WERI-Rb-1 (cell line): ENCODE results near the gene UBE2F.
A peak's percentile ranks its signal among the peaks of the same experiment; 100 is the strongest.

Source experiments
- DNase-seq: peaks from one replicate; pipeline ENCODE4 v3.0.0-alpha.2; 2020
- H3K27ac ChIP-seq: fragments of 250-450 bp; sonication (Bioruptor Pico); 2 replicates; pipeline ENCODE4 v1.5.1; 2020; ENCODE audit warnings: mild to moderate bottlenecking, moderate library complexity
- H3K27me3 ChIP-seq: fragments of 250-450 bp; sonication (Bioruptor Pico); 2 replicates; pipeline ENCODE4 v1.5.1; 2021; ENCODE audit warnings: mild to moderate bottlenecking, low read depth, moderate library complexity; ENCODE audit not compliant: insufficient read depth, severe bottlenecking
- H3K36me3 ChIP-seq: fragments of 250-450 bp; sonication (Bioruptor Pico); 2 replicates; pipeline ENCODE4 v1.5.1; 2020; ENCODE audit warnings: mild to moderate bottlenecking, moderate library complexity
- H3K4me3 ChIP-seq: 2 replicates; pipeline ENCODE4 v1.5.1; 2011; ENCODE audit warnings: low read depth, mild to moderate bottlenecking, control low read depth, low read length
- H3K9me3 ChIP-seq: fragments of 250-450 bp; sonication (Bioruptor Pico); 2 replicates; pipeline ENCODE4 v1.5.1; 2021; ENCODE audit warnings: mild to moderate bottlenecking, moderate library complexity; ENCODE audit not compliant: severe bottlenecking
- TF ChIP-seq, protein P1 (sequence below): IDR thresholded peaks from 2 replicates; pipeline ENCODE4 v1.5.1; 2011; ENCODE audit warnings: low read depth, mild to moderate bottlenecking, control low read depth, inconsistent platforms, low read length

The UBE2F gene, protein sequence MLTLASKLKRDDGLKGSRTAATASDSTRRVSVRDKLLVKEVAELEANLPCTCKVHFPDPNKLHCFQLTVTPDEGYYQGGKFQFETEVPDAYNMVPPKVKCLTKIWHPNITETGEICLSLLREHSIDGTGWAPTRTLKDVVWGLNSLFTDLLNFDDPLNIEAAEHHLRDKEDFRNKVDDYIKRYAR

DNA sequence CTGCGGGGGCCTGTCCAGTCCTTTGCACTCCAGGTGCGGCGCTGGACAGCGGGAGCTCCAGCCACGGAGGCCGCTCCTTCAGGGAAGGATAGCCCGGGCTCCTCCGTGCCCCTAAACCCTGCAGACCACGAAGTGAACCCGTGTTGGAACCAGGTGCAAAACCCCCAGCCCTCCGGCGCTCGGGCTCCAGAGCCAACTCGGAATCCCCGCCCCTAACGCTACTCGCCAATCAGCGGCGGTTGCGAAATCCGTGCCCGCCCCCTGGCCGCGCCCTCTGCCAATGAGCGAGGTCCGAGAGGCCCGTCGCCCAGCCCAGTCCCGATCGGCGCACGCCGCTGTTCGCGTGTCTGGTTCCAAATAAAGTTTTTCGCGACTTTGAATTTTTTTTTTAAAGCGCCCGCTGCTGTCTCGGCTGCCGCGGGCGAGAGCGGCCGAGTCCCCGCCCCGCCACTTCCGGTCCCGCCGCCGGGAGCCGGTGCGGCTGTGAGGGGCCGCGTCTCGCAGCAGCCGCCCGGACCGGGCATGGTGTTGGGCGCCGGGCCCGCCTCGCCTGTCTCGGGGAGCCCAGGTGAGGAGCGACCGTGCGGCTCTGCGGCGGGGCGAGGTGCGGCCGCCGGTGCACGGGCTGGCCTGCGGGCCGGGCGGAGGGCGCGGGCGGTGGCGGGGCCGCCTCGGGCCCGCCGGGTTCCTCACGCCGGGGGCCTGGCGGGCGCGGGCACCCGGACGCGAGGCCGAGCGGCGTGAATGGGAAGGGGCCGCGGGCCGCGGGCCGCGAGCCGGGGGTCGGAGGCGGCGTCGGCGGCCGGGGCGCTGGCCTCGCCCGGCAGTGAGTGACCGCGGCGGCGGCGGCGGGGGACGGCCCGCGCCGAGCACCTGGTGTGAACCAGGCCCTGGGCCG, at the start of gene UBE2F:
Gene UBE2F, plus strand, starts transcription at position 450 of the 898 bp plus-strand sequence. CDS start 6,094 bp downstream, outside the sequence.
- H3K27ac ChIP-seq = no peak within 1 kb of the TSS
- TF ChIP-seq, protein P1, sequence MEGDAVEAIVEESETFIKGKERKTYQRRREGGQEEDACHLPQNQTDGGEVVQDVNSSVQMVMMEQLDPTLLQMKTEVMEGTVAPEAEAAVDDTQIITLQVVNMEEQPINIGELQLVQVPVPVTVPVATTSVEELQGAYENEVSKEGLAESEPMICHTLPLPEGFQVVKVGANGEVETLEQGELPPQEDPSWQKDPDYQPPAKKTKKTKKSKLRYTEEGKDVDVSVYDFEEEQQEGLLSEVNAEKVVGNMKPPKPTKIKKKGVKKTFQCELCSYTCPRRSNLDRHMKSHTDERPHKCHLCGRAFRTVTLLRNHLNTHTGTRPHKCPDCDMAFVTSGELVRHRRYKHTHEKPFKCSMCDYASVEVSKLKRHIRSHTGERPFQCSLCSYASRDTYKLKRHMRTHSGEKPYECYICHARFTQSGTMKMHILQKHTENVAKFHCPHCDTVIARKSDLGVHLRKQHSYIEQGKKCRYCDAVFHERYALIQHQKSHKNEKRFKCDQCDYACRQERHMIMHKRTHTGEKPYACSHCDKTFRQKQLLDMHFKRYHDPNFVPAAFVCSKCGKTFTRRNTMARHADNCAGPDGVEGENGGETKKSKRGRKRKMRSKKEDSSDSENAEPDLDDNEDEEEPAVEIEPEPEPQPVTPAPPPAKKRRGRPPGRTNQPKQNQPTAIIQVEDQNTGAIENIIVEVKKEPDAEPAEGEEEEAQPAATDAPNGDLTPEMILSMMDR = no peak
- peak; percentile 96 for DNase-seq

DNA sequence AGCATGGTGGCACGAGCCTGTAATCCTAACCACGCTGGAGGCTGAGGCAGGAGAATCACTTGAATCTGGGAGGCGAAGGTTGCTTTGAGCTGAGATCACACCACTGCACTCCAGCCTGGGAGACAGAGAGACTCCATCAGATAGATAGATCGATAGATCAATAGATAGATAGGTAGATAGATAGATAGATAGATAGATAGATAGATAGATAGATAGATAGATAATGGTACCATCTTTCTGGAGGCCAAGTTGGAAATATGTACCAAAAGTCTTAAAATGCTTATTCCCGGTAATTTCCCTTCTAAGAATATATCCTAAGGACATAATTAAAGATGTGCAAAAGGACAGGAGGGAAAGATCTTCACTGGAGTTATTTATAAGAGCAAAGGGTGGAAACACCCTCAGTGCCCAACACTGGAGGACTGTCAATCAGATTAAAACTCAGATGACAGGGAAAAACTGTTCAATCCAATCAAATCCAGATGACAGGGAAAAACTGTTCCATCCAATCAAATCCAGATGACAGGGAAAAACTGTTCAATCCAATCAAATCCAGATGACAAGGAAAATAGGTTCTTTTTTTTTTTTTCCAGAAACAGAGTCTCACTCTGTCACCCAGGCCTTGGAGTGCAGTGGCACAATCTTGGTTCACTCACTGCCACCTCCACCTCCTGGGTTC, 49.0 kb upstream of the UBE2F start:
- TF ChIP-seq, protein P1 = no peak
- H3K4me3 ChIP-seq = no peak overlapping the region
- H3K9me3 ChIP-seq = no peaks in the 10 kb centered on the region
- H3K27ac ChIP-seq = no peak overlapping the region
- no peaks in the 10 kb centered on the region for H3K27me3 ChIP-seq
- no peak for DNase-seq
- no peaks in the 10 kb centered on the region for H3K36me3 ChIP-seq

More for the DNA sequence above, at the start of gene UBE2F:
- H3K9me3 ChIP-seq = peaks cover 12% of the 10 kb centered on the region
- H3K27me3 ChIP-seq = no peaks in the 10 kb centered on the region
- peak within 1 kb of the TSS; percentile 80 for H3K4me3 ChIP-seq
- H3K36me3 ChIP-seq = peaks cover 3% of the 10 kb centered on the region; the same call in 1 of the 2 replicates

DNA sequence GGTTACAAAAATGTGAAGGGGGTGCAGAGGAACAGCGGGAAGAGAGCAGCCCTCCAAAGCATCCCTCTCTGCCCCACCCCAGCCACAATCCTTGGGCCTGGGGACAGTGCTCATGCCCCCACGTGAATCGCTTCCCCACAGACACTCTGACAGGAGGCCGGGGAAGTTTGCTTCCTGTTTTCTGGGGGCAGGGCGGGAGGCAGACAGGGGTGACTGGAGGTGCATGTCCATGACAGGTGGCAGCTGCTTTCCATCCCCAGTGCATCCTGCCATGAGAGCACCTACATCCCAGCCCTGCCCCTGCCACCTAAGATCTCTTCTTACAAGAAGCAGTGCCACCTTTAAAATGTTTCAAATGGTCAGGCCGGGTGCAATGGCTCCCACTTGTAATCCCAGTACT, 47.2 kb upstream of the UBE2F start:
- Histone ChIP-seq H3K9me3 (no peaks in the 10 kb centered on the region), H3K36me3 (no peaks in the 10 kb centered on the region), H3K4me3 (no peak overlapping the region), H3K27ac (no peak overlapping the region), H3K27me3 (no peaks in the 10 kb centered on the region)
- TF ChIP-seq, protein P1 = no peak
- DNase-seq = no peak

DNA sequence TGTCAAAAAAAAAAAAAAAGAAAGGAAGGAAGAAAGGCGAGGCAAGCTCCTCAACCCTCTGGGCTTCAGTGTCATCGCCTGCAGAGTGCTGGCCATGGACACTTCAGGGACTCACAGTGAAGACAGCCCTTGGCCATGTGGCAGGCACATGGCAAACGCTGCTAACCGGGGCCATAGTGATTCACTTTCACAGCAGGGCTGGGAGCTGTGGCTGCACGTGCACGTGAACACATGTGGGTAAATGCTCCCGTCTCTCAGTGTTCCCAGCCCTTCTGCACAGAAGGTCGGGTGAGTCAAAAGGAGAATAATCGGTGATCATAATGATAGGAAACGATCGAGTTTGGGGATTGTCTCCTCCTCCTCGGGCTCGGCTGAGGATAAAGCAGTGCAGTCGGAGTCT, 46.1 kb upstream of the UBE2F start:
- Histone ChIP-seq H3K36me3 (no peaks in the 10 kb centered on the region), H3K27ac (no peak overlapping the region), H3K27me3 (no peaks in the 10 kb centered on the region), H3K4me3 (no peak overlapping the region), H3K9me3 (no peaks in the 10 kb centered on the region)
- TF ChIP-seq, protein P1 = no peak
- no peak for DNase-seq

DNA sequence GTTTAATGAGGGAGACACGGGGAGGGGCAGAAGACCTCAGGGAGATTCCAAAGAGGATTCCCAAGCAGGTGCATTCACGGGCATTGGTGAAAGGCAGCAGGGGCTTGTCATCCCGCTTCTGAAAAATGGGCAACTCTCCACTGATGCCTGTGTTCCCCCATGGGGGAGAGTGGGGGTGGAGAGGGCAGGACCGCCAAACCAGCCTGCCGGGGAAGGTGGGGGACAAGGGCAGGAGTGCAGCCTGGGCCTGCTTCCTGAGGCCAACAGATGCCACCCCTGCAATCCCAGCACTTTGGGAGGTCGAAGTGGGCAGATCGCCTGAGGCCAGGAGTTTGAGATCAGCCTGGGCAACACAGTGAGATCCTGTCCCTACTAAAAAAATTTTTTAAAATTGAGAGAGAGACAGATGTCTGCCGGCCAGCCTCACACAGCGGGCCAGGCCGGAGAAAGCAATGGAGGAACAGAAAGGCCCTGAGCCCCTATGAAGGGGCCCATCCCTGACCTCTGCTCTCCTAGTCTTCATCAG, 44.8 kb upstream of the UBE2F start:
- no peak overlapping the region for H3K27ac ChIP-seq
- H3K9me3 ChIP-seq = no peaks in the 10 kb centered on the region
- TF ChIP-seq, protein P1 = no peak
- no peak for DNase-seq
- H3K4me3 ChIP-seq = no peak overlapping the region
- H3K27me3 ChIP-seq = no peaks in the 10 kb centered on the region
- H3K36me3 ChIP-seq = no peaks in the 10 kb centered on the region
